Measurements from ENCODE around the gene FARSA. TPM values are rescaled to one million over a fixed set of nuclear protein-coding genes. Genes with fewer than 3 reads are reported as not detected.
A peak's percentile ranks its signal among the peaks of the same experiment; 100 is the strongest.

The FARSA gene
- total RNA-seq, 3 donors from 2014 or later, result 44.1 to 54.0 (median 48.1) TPM

GRCh38 chr19:12947702-12948611 lies 14.4 kb upstream of the FARSA start:
- peaks cover 8% of the 10 kb centered on the region for H3K36me3 ChIP-seq (ENCODE audit: low read depth)
- no peak for TF ChIP-seq CTCF (IDR thresholded peaks at IDR 0.05)
- ATAC-seq, result no peak
- no peak for DNase-seq
- H3K4me1 ChIP-seq (ENCODE audit: low read depth), result peaks cover 17% of the 10 kb centered on the region
- intact Hi-C loops (cut with DNase I, micrococcal nuclease), result loop anchor here in 1 of 2 donors (10.0 kb wide), 1 partner anchor 63 kb away; the partner anchor contains the start of genes DNASE2 and KLF1
- H3K9me3 ChIP-seq, result no peaks in the 10 kb centered on the region
- no peak overlapping the region for H3K4me3 ChIP-seq

GRCh38 chr19:12946731-12947496 lies 13.4 kb upstream of the FARSA start:
- DNase-seq (no peak), ATAC-seq (no peak)
- Histone ChIP-seq H3K4me1 (ENCODE audit: low read depth) (peaks cover 17% of the 10 kb centered on the region), H3K36me3 (ENCODE audit: low read depth) (peaks cover 8% of the 10 kb centered on the region), H3K9me3 (no peaks in the 10 kb centered on the region), H3K4me3 (no peak overlapping the region)
- intact Hi-C loops (cut with DNase I, micrococcal nuclease), result loop anchor here in 1 of 2 donors (10.0 kb wide), 1 partner anchor 62 kb away; the partner anchor contains the start of genes DNASE2 and KLF1
- TF ChIP-seq CTCF (IDR thresholded peaks at IDR 0.05), result no peak

GRCh38 chr19:12946092-12946721 lies 12.7 kb upstream of the FARSA start:
- H3K9me3 ChIP-seq, result no peaks in the 10 kb centered on the region
- H3K4me3 ChIP-seq, result peak overlapping the region; percentile 80
- DNase-seq (peak; percentile 75 to 84 (median 84)), ATAC-seq (peak; percentile 84)
- peaks cover 8% of the 10 kb centered on the region for H3K36me3 ChIP-seq (ENCODE audit: low read depth)
- H3K4me1 ChIP-seq (ENCODE audit: low read depth), result peaks cover 17% of the 10 kb centered on the region
- intact Hi-C loops (cut with DNase I, micrococcal nuclease), result loop anchor here in 1 of 2 donors (10.0 kb wide), 1 partner anchor 61 kb away; the partner anchor contains the start of genes DNASE2 and KLF1
- no peak for TF ChIP-seq CTCF (IDR thresholded peaks at IDR 0.05)

- TF ChIP-seq CTCF (IDR thresholded peaks at IDR 0.05), result no peak
- peak; percentile 99 for DNase-seq
- Histone ChIP-seq H3K4me3 (peak within 1 kb of the TSS; percentile 80), H3K9me3 (no peaks in the 10 kb centered on the region), H3K36me3 (ENCODE audit: low read depth) (peaks cover 8% of the 10 kb centered on the region), H3K4me1 (ENCODE audit: low read depth) (peaks cover 20% of the 10 kb centered on the region)
- intact Hi-C loops (cut with DNase I, micrococcal nuclease), result loop anchor here in 1 of 2 donors (10.0 kb wide), 1 partner anchor 61 kb away; the partner anchor contains the start of genes DNASE2 and KLF1
- peak; percentile 96 for ATAC-seq
Observed at GRCh38 chr19:12945479-12946091, 12.1 kb upstream of the FARSA start, which contains the start of gene RAD23A. Gene RAD23A (plus strand): TSS chr19:12945862. CDS start chr19:12945949, 87 bp downstream.

Measured in mucosa of descending colon (tissue), 3 donors.